ENCODE results near the gene HTR3E. TPM values are rescaled to one million over a fixed set of nuclear protein-coding genes. Genes with fewer than 3 reads are reported as not detected.
A peak's percentile ranks its signal among the peaks of the same experiment; 100 is the strongest.

HTR3E gene
- total RNA-seq, 4 donors from 2014 or later = not detected

GRCh38 chr3:184154885-184155643, 58.2 kb downstream of the HTR3E start, which contains the start of gene DVL3:
Gene DVL3, plus strand, starts transcription at chr3:184155377. Its CDS starts 259 bp downstream, at chr3:184155636.
- Histone ChIP-seq H3K36me3 (no peaks in the 10 kb centered on the region), H3K27me3 (no peaks in the 10 kb centered on the region), H3K4me3 (peak within 1 kb of the TSS; percentile 83 to 99 (median 94)), H3K9me3 (no peaks in the 10 kb centered on the region), H3K27ac (peak within 1 kb of the TSS; percentile 89 to 97 (median 94)), H3K4me1 (peaks cover 42 to 53% of the 10 kb centered on the region in 2 donors)
- DNase-seq (peak; percentile 51 to 71), ATAC-seq (peak; percentile 84 to 90)
- intact Hi-C loops (cut with DNase I; ENCODE audit: low total_unique reads) = loop anchor here (1.0 to 5.0 kb wide), 5 partner anchors 20 to 518 kb away; partner anchors contain the start of genes ALG3, AP2M1, EEF1AKMT4 and KLHL24
- peak; percentile 52 to 78 for TF ChIP-seq POLR2A (IDR thresholded peaks at IDR 0.05)
- TF ChIP-seq CTCF (IDR thresholded peaks at IDR 0.05 in 4 of 5, conservative IDR thresholded peaks at IDR 0.05 in 1 of 5) = no peak
- in situ Hi-C loops (cut with MboI; ENCODE audit: low sequenced_read_pairs in 4 of 4) = no loop called here

- no peaks in the 10 kb centered on the region for H3K9me3 ChIP-seq
- H3K36me3 ChIP-seq = no peaks in the 10 kb centered on the region
- peak overlapping the region; percentile 89 to 97 (median 94) for H3K27ac ChIP-seq
- in situ Hi-C loops (cut with MboI; ENCODE audit: low sequenced_read_pairs in 4 of 4) (no loop called here), intact Hi-C loops (cut with DNase I; ENCODE audit: low total_unique reads) (loop anchor here (1.0 to 5.0 kb wide), 5 partner anchors 19 to 519 kb away; partner anchors contain the start of genes ALG3, AP2M1, EEF1AKMT4 and KLHL24)
- ATAC-seq = peak; percentile 41 to 53
- H3K4me1 ChIP-seq = peaks cover 50 to 61% of the 10 kb centered on the region in 2 donors
- H3K27me3 ChIP-seq = no peaks in the 10 kb centered on the region
- TF ChIP-seq CTCF (IDR thresholded peaks at IDR 0.05 in 4 of 5, conservative IDR thresholded peaks at IDR 0.05 in 1 of 5) (no peak), POLR2A (IDR thresholded peaks at IDR 0.05) (no peak)
- H3K4me3 ChIP-seq = peak overlapping the region; percentile 83 to 99 (median 94)
- no peak for DNase-seq
Observed at GRCh38 chr3:184155644-184156521, 59.0 kb downstream of the HTR3E start.

- in situ Hi-C loops (cut with MboI; ENCODE audit: low sequenced_read_pairs in 4 of 4) = no loop called here
Observed at GRCh38 chr3:184156522-184156955, 59.7 kb downstream of the HTR3E start.

More at GRCh38 chr3:184156522-184156955, 59.7 kb downstream of the HTR3E start:
- H3K27ac ChIP-seq = peak overlapping the region; percentile 89 to 97 (median 94)
- peaks cover 55 to 68% of the 10 kb centered on the region in 2 donors for H3K4me1 ChIP-seq
- ATAC-seq (peak in 1 of 2 donors; percentile 17), DNase-seq (no peak)
- no peaks in the 10 kb centered on the region for H3K9me3 ChIP-seq
- no peaks in the 10 kb centered on the region for H3K27me3 ChIP-seq
- TF ChIP-seq CTCF (IDR thresholded peaks at IDR 0.05 in 4 of 5, conservative IDR thresholded peaks at IDR 0.05 in 1 of 5) (no peak), POLR2A (IDR thresholded peaks at IDR 0.05) (no peak)
- intact Hi-C loops (cut with DNase I; ENCODE audit: low total_unique reads) = loop anchor here (5.0 kb wide), 3 partner anchors 91 to 519 kb away; partner anchors contain the start of genes ALG3, EEF1AKMT4, KLHL24 and PSMD2
- no peaks in the 10 kb centered on the region for H3K36me3 ChIP-seq
- H3K4me3 ChIP-seq = peak overlapping the region; percentile 83 to 99 (median 94)

Other genes with a start within 250 kb of the HTR3E start
- 10 to 100 TPM; 30.5 to 49.5 (median 41.3) TPM for gene PARL, start 212.2 kb upstream of the HTR3E start, total RNA-seq
- 10 to 100 TPM; 20.4 to 52.2 (median 39.5) TPM for gene ABCC5, start 79.2 kb upstream of the HTR3E start, total RNA-seq
- not detected for gene HTR3D, start 65.3 kb upstream of the HTR3E start, total RNA-seq
- not detected for gene HTR3C, start 44.0 kb upstream of the HTR3E start, total RNA-seq
- 10 to 100 TPM; 42.6 to 56.8 (median 53.4) TPM for gene EIF2B5, start 38.3 kb downstream of the HTR3E start, total RNA-seq
- 10 to 100 TPM; 36.5 to 58.1 (median 48.0) TPM for gene DVL3, start 58.3 kb downstream of the HTR3E start, total RNA-seq
- gene AP2M1, start 77.8 kb downstream of the HTR3E start, total RNA-seq = 100 to 1,000 TPM; 110 to 132 (median 117) TPM
- 10 to 100 TPM; 52.6 to 96.4 (median 63.2) TPM for gene ABCF3, start 89.1 kb downstream of the HTR3E start, total RNA-seq
- not detected for gene VWA5B2, start 132.5 kb downstream of the HTR3E start, total RNA-seq
- gene ALG3, start 151.9 kb downstream of the HTR3E start, total RNA-seq = 10 to 100 TPM; 35.0 to 58.1 (median 50.1) TPM
- 10 to 100 TPM in 2 of 4 donors, 1 to 10 TPM in 2; 5.7 to 14.6 (median 8.5) TPM for gene EEF1AKMT4, start 152.6 kb downstream of the HTR3E start, total RNA-seq
- gene CAMK2N2, start 164.5 kb downstream of the HTR3E start, total RNA-seq = not detected
- gene ECE2, start 179.0 kb downstream of the HTR3E start, total RNA-seq = not detected
- 100 to 1,000 TPM; 560 to 831 (median 720) TPM for gene PSMD2, start 202.2 kb downstream of the HTR3E start, total RNA-seq
- gene EIF4G1, start 217.5 kb downstream of the HTR3E start, total RNA-seq = 100 to 1,000 TPM; 474 to 863 (median 735) TPM
- 10 to 100 TPM; 14.7 to 27.1 (median 18.8) TPM for gene FAM131A, start 240.5 kb downstream of the HTR3E start, total RNA-seq